ENCODE measurements around the gene PTRH1. TPM values are rescaled to one million over a fixed set of nuclear protein-coding genes. Genes with fewer than 3 reads are reported as not detected.

PTRH1 gene
- total RNA-seq, 2 experiments from 2014 or later: 20.9 to 22.7 TPM

GRCh38 chr9:127664678-127665507, 50.6 kb downstream of the PTRH1 start:
- H3K4me1 Mint-ChIP-seq (ENCODE audit: low read depth): no peaks in the 10 kb centered on the region
- intact Hi-C loops (cut with micrococcal nuclease): no loop called here
- POLR2A ChIA-PET: no interaction called here
- H3K27me3 Mint-ChIP-seq: no peaks in the 10 kb centered on the region
- CTCF ChIA-PET: no interaction called here
- H3K9me3 Mint-ChIP-seq: no peaks in the 10 kb centered on the region
- H3K36me3 Mint-ChIP-seq: no peaks in the 10 kb centered on the region
- no peak overlapping the region for H3K27ac Mint-ChIP-seq
- H3K4me3 Mint-ChIP-seq: no peak overlapping the region
- no peak for DNase-seq

GRCh38 chr9:127664324-127664677, 51.2 kb downstream of the PTRH1 start:
- H3K27me3 Mint-ChIP-seq: no peaks in the 10 kb centered on the region
- H3K4me3 Mint-ChIP-seq: no peak overlapping the region
- DNase-seq: no peak
- no peaks in the 10 kb centered on the region for H3K9me3 Mint-ChIP-seq
- POLR2A ChIA-PET: no interaction called here
- no peak overlapping the region for H3K27ac Mint-ChIP-seq
- intact Hi-C loops (cut with micrococcal nuclease): no loop called here
- no peaks in the 10 kb centered on the region for H3K4me1 Mint-ChIP-seq (ENCODE audit: low read depth)
- CTCF ChIA-PET: no interaction called here
- no peaks in the 10 kb centered on the region for H3K36me3 Mint-ChIP-seq

Other genes with a start within 250 kb of the PTRH1 start
- gene STXBP1, start 103.4 kb downstream of the PTRH1 start, total RNA-seq: 10 to 100 TPM; 27.3 to 27.8 TPM
- gene CFAP157, start 8.7 kb downstream of the PTRH1 start, total RNA-seq: under 1 TPM in 1 of 2 experiments, not detected in 1; 0.10 TPM
- under 1 TPM; 0.61 to 0.69 TPM for gene TTC16, start 416 bp upstream of the PTRH1 start, total RNA-seq
- 10 to 100 TPM; 12.7 to 16.2 TPM for gene TOR2A, start 19.6 kb upstream of the PTRH1 start, total RNA-seq
- 10 to 100 TPM; 34.5 to 35.3 TPM for gene SH2D3C, start 63.0 kb upstream of the PTRH1 start, total RNA-seq
- 10 to 100 TPM; 99.4 to 99.6 TPM for gene CDK9, start 70.4 kb upstream of the PTRH1 start, total RNA-seq
- 10 to 100 TPM; 80.0 to 83.9 TPM for gene FPGS, start 87.2 kb upstream of the PTRH1 start, total RNA-seq
- 10 to 100 TPM; 12.0 to 12.2 TPM for gene ENG, start 139.0 kb upstream of the PTRH1 start, total RNA-seq
- 10 to 100 TPM; 27.7 to 28.5 TPM for gene AK1, start 162.0 kb upstream of the PTRH1 start, total RNA-seq
- gene ST6GALNAC6, start 183.9 kb upstream of the PTRH1 start, total RNA-seq: 10 to 100 TPM; 50.1 to 53.8 TPM
- 10 to 100 TPM; 21.2 to 23.5 TPM for gene ST6GALNAC4, start 201.4 kb upstream of the PTRH1 start, total RNA-seq
- 1 to 10 TPM in 1 of 2 experiments, under 1 TPM in 1; 0.94 to 2.9 TPM for gene PIP5KL1, start 215.1 kb upstream of the PTRH1 start, total RNA-seq
- 10 to 100 TPM; 41.5 to 42.0 TPM for gene DPM2, start 222.2 kb upstream of the PTRH1 start, total RNA-seq

Data from activated CD4-positive, alpha-beta memory T cell treated with anti-CD3 and anti-CD28 coated beads for 36 hours (primary cell).